Endodermal cell (in vitro differentiated cells): Measurements from ENCODE around the gene GPSM1. TPM values are rescaled to one million over a fixed set of nuclear protein-coding genes. Genes with fewer than 3 reads are reported as not detected.

Source experiments
- DNase-seq: peaks from one replicate; pipeline ENCODE4 v3.0.0-alpha.2; 2017
- H3K27ac ChIP-seq: 2 replicates; pipeline ENCODE4 v1.5.1; 2013; ENCODE audit warnings: mild to moderate bottlenecking, low read depth, low read length, moderate library complexity
- H3K27me3 ChIP-seq: 2 replicates; pipeline ENCODE4 v1.6.1; 2013; ENCODE audit warnings: mild to moderate bottlenecking, low read length, moderate library complexity; ENCODE audit not compliant: insufficient read depth, control insufficient read depth, poor library complexity, severe bottlenecking
- H3K36me3 ChIP-seq: 2 replicates; pipeline ENCODE4 v1.7.0; 2013; ENCODE audit warnings: mild to moderate bottlenecking, low read length, moderate library complexity; ENCODE audit not compliant: control insufficient read depth, insufficient read depth
- H3K4me1 ChIP-seq: one replicate; pipeline ENCODE4 v1.7.0; 2013; ENCODE audit warnings: low read length; ENCODE audit not compliant: control insufficient read depth, insufficient read depth
- H3K4me3 ChIP-seq: 2 replicates; pipeline ENCODE4 v1.5.1; 2013; ENCODE audit warnings: mild to moderate bottlenecking, low read length, moderate library complexity
- H3K9ac ChIP-seq: 2 replicates; pipeline ENCODE4 v1.6.1; 2013; ENCODE audit warnings: mild to moderate bottlenecking, low read length, moderate library complexity; ENCODE audit not compliant: poor library complexity, severe bottlenecking; ENCODE audit errors: extremely low read depth
- H3K9me3 ChIP-seq: 2 replicates; pipeline ENCODE4 v1.6.1; 2013; ENCODE audit warnings: mild to moderate bottlenecking, low read length, moderate library complexity; ENCODE audit not compliant: control insufficient read depth
- H3K27ac Mint-ChIP-seq: 2 replicates; pipeline ENCODE4 v1.8.0; 2020; ENCODE audit warnings: mixed read lengths
- H3K27me3 Mint-ChIP-seq: 2 replicates; pipeline ENCODE4 v1.8.0; 2021; ENCODE audit warnings: mild to moderate bottlenecking, mixed read lengths; ENCODE audit not compliant: insufficient read depth
- H3K36me3 Mint-ChIP-seq: 2 replicates; pipeline ENCODE4 v1.8.0; 2020; ENCODE audit warnings: low read depth, mixed read lengths
- H3K4me1 Mint-ChIP-seq: 2 replicates; pipeline ENCODE4 v1.8.0; 2020; ENCODE audit warnings: mixed read lengths
- H3K4me3 Mint-ChIP-seq: 2 replicates; pipeline ENCODE4 v1.8.0; 2020; ENCODE audit warnings: mild to moderate bottlenecking, moderate library complexity, mixed read lengths
- H3K9me3 Mint-ChIP-seq: 2 replicates; pipeline ENCODE4 v1.8.0; 2020; ENCODE audit warnings: mild to moderate bottlenecking, mixed read lengths
- CTCF ChIP-seq: fragments of 200-600 bp; sonication (generic); conservative IDR thresholded peaks from 2 replicates; pipeline ENCODE4 v1.5.0; 2021; ENCODE audit warnings: antibody characterized with exemption, mild to moderate bottlenecking
- WGBS, 2 experiments: methylation state at CpG; one replicate each; pipeline versions ENCODE4 v1.1.5 to v1.1.7; 2013; ENCODE audit warnings: missing lambda C conversion rate in 2 of 2, mixed read lengths in 1 of 2; ENCODE audit not compliant: insufficient coverage in 1 of 2, insufficient read length in 1 of 2; 5-methylcytosine and 5-hydroxymethylcytosine counted together
- total RNA-seq, 2 donors: library from RNA; stranded (reverse); fragmentation: NEBNext Ultra II Directional in 1 of 2; extraction: Animal tissue kit (Norgen Biotek cat#: 25700) in 1 of 2; gene quantifications; 2 replicates in 1 of 2; 3 replicates in 1 of 2; pipeline ENCODE4 v1.2.1, GENCODE V29; 2021

The GPSM1 gene
- total RNA-seq, 2 donors from 2014 or later, result 37.2 to 38.6 TPM

GRCh38 chr9:136402067-136402466 lies 74.7 kb downstream of the GPSM1 start:
- Mint-ChIP-seq H3K4me3 (no peak overlapping the region), H3K9me3 (no peaks in the 10 kb centered on the region), H3K4me1 (peaks cover 7% of the 10 kb centered on the region), H3K27me3 (no peaks in the 10 kb centered on the region), H3K36me3 (peaks cover 38% of the 10 kb centered on the region), H3K27ac (peak overlapping the region; percentile 42)
- no peak overlapping the region for H3K27ac ChIP-seq
- no peak for TF ChIP-seq CTCF
- no peaks in the 10 kb centered on the region for H3K27me3 ChIP-seq
- no peak overlapping the region for H3K9ac ChIP-seq
- no peaks in the 10 kb centered on the region for H3K9me3 ChIP-seq
- H3K4me3 ChIP-seq, result no peak overlapping the region
- DNase-seq, result no peak
- WGBS, 2 experiments, result 90 to 95% methylated on average over 9 to 13 of the region's 13 CpGs
- H3K36me3 ChIP-seq, result peaks cover 48% of the 10 kb centered on the region
- peaks cover 6% of the 10 kb centered on the region for H3K4me1 ChIP-seq

GRCh38 chr9:136403538-136403914 lies 76.2 kb downstream of the GPSM1 start:
- H3K27ac Mint-ChIP-seq, result no peak overlapping the region
- H3K4me1 Mint-ChIP-seq, result peaks cover 7% of the 10 kb centered on the region
- no peaks in the 10 kb centered on the region for H3K27me3 Mint-ChIP-seq
- peaks cover 3% of the 10 kb centered on the region for H3K4me1 ChIP-seq
- H3K36me3 Mint-ChIP-seq, result peaks cover 48% of the 10 kb centered on the region
- no peaks in the 10 kb centered on the region for H3K27me3 ChIP-seq
- H3K9me3 Mint-ChIP-seq, result no peaks in the 10 kb centered on the region
- 92 to 96% methylated on average over 4 to 5 of the region's 5 CpGs for WGBS, 2 experiments
- DNase-seq, result no peak
- no peak overlapping the region for H3K27ac ChIP-seq
- no peaks in the 10 kb centered on the region for H3K9me3 ChIP-seq
- peaks cover 47% of the 10 kb centered on the region for H3K36me3 ChIP-seq
- no peak overlapping the region for H3K9ac ChIP-seq
- H3K4me3 ChIP-seq, result no peak overlapping the region
- no peak overlapping the region for H3K4me3 Mint-ChIP-seq
- TF ChIP-seq CTCF, result no peak

- peaks cover 51% of the 10 kb centered on the region for H3K36me3 Mint-ChIP-seq
- H3K4me3 Mint-ChIP-seq, result no peak overlapping the region
- H3K4me1 Mint-ChIP-seq, result peaks cover 7% of the 10 kb centered on the region
- Histone ChIP-seq H3K27me3 (no peaks in the 10 kb centered on the region), H3K36me3 (peaks cover 47% of the 10 kb centered on the region), H3K9me3 (no peaks in the 10 kb centered on the region), H3K4me1 (no peaks in the 10 kb centered on the region), H3K27ac (no peak overlapping the region), H3K9ac (no peak overlapping the region), H3K4me3 (no peak overlapping the region)
- DNase-seq, result no peak
- H3K27ac Mint-ChIP-seq, result no peak overlapping the region
- TF ChIP-seq CTCF, result no peak
- WGBS, 2 experiments, result 95% methylated on average over 25 to 32 of the region's 32 CpGs
- H3K9me3 Mint-ChIP-seq, result no peaks in the 10 kb centered on the region
- no peaks in the 10 kb centered on the region for H3K27me3 Mint-ChIP-seq
Observed at GRCh38 chr9:136403915-136404800, 76.8 kb downstream of the GPSM1 start.
